HG03196 (cell line): ENCODE measurements around the gene PIAS4.
"Not testable (repeated sequence)": the region's sequence is repeated elsewhere in the genome, so short reads cannot be mapped to it uniquely, and the experiment has no call there.

Experiments
- ATAC-seq: cut with Tn5 transposase; IDR thresholded peaks from one replicate; pipeline ENCODE4 v1.9.1; 2021; ENCODE audit not compliant: unreplicated experiment

PIAS4 gene, protein sequence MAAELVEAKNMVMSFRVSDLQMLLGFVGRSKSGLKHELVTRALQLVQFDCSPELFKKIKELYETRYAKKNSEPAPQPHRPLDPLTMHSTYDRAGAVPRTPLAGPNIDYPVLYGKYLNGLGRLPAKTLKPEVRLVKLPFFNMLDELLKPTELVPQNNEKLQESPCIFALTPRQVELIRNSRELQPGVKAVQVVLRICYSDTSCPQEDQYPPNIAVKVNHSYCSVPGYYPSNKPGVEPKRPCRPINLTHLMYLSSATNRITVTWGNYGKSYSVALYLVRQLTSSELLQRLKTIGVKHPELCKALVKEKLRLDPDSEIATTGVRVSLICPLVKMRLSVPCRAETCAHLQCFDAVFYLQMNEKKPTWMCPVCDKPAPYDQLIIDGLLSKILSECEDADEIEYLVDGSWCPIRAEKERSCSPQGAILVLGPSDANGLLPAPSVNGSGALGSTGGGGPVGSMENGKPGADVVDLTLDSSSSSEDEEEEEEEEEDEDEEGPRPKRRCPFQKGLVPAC

GRCh38 chr19:4007021-4007835 lies at the start of gene PIAS4:
Gene PIAS4 (plus strand): TSS chr19:4007736. CDS start chr19:4007761, 25 bp downstream.
- peak; percentile 72 for ATAC-seq

GRCh38 chr19:3958836-3959765 lies 48.4 kb upstream of the PIAS4 start:
- no peak for ATAC-seq

GRCh38 chr19:3959766-3960131 lies 47.8 kb upstream of the PIAS4 start:
- no peak for ATAC-seq

GRCh38 chr19:3961007-3961406 lies 46.5 kb upstream of the PIAS4 start:
- ATAC-seq = no peak

- ATAC-seq = no peak
Measured at GRCh38 chr19:3963458-3964255, 43.9 kb upstream of the PIAS4 start.

GRCh38 chr19:3964256-3965194 lies 43.0 kb upstream of the PIAS4 start:
- ATAC-seq = no peak

DNA sequence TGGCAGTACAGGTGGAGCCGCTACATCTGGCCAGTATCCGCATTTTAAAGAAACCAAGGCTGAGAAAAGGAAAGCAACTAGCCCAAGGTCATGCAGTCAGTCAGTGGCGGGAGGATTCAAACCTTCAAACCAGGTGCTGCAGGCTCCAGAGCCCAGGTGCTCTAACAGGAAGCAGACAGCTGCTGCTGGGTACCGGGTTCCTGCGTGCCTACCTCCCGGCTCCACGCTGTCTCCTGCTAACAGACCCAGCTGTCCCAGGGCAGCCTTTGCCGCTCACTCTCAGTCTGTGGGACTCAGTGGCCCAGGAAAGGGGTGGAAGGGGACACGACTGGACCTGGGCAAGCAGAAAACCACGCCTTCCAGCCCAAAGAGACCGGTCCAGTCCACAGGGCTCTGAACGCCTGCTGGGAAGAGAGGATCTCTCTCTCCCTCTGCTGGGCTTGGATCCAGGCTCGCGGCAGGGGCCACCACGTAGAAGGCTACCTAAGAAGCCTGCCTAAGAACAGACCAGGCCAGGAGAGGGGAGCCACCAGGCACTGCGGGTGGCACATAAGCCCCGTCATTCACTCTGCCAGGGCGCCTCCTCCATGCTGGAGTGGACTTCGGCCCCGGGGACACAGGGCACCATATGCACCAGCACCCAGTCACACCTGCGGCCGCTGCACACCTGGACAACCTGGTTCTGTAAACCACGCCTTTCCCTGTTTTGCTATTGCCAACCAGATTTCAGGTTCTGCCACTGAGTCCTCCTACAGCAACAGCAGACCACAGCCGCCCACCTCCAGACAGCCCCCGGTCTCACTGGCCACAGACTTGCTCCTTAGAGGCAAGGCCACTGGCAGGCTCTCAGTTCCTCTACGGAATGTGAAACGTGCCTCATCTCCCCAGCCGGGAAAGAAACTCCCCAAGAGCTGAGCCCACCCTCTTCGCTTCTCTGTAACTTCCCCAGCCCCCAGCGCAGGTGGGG lies 41.2 kb upstream of the PIAS4 start:
- no peak for ATAC-seq

GRCh38 chr19:3967983-3968382 lies 39.6 kb upstream of the PIAS4 start:
- not testable (repeated sequence) for ATAC-seq

DNA sequence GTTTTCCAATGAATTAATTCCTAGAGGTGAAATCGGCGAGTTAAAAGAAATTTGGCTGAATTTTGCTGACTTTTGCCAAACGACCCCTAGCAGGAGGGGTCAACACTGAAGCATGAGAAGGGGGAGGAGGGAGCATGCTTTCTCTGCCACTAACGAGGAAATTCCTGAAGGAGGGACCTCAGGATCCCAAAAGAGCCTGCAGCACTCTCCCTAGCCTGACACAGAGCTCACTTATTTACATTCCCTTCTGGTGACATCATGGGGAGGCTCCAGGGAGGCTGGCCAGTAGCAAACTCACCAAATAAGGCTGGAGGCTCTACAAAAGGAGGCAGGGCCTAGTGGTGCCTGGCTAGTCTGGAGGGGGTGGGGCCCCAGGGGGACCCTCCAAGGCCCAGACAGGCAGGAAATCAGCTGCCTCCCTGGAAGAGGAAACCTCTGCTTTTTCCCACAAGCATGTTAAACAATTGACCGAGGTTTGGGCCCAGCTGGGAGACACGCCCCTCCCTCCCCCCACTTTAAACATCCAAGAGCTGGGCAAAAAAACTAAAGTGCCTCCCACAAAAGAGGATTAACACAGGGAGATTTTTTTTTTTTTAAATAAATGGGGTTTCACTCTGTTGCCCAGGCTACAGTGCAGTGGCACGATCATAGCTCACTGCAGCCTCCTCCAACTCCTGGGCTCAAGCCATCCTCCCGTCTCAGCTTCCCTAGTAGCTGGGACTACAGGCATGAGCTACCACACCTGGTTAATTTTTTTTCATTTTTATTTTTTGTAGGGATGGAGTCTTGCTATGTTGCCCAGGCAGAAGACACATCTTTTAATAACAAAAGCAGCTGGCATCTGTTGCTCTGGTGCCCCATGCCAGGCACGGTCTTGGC lies 38.7 kb upstream of the PIAS4 start:
- ATAC-seq = no peak

DNA sequence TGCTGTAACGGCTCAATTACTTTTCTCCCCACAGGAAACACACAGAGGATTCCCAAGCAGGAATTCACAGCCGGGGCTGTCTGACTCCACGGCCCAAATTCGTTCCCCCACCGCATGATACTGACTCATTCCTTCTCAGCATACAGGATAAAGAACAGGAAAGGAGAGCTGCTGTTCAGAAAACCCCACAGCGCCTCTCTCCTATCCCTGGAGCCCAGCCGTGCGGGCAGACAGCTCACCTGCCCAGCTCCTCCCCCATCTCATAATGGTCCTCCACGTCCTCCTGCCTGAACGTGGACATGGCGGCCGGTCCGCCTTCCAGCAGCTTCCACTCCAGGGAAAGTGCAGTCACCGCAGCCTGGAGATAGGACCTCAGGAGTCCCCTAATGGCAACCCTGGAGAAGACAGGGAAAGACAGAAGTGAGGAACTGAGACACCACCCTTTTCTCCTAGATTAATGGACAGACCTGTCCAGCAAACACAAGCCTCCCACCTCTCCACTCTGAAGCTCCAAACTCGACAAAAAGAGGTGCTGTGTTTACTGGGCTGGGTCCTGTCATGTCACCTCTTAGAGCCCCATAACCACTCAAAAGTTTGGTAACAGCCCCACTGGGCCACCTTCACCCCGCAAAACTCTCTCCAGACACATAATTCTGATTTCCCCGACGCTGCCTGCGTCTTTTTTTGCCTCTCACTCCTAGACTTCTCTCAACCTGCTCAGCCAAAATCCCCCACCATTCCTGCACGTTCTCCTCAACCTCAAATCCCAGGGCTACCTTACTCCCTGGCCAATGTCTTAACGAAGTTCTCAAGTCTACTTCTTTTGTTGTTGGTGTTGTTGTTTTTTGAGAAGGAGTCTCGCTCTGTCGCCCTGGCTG lies 37.9 kb upstream of the PIAS4 start:
- no peak for ATAC-seq

DNA sequence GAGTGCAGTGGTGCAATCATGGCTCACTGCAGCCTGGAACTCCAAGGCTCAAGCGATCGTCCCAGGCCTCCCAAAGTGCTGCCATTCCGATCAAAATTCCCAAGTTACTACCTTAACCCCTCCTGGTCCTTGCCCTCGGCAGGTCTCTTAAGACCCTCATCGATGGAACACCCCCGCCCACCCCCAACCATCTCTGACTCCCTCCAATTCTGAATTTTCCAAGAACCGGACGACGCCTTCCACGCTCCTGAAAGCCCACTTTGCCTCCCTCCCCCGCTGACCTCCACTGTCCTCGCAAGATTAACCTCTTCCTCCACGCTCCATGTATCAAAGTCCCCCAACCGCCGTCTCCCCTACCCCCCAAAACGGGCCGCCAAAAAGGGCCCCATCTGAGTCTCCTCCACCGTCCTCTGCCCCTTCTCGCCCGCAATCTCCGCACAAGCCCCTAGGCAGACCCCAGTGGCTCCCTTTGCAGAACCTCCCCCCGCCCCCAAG lies 37.2 kb upstream of the PIAS4 start:
- no peak for ATAC-seq

DNA sequence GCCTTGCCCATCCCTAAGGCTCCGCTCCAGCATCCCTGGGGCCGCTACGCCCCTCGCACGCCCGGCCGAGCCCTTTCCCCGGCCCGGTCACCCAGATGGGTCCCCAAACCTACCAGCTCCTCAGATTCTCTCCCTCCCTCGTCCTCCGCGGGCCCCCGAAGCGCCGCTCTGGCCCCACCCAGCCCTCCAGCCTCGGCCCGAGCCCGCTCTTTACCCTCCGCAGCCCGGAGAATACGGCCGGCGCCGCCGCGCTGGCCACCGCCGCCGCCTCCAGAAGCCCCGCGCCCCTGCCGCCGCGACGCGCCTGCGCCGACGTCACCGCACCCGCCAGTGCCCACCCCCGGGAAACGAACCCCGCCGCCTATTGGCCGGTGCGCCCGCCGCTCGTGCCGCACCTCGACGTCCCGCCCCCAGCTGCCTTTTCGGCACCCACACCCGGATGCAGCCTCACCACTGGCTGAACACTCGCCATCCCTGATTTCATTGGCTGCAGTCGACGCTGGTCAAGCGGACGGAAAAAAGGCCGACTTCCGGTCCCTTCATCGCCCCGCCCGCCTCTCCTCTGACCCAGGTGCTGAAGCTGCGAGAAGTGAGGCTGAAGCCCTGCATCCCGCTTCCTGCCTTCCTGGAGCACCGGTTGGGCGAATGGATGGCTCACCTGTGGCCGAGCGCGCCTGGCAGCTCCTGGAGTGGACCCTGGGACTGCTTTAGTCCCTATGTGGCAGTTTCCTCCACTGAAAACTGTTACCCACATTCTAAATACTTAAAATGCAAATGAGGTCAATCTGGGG lies 36.5 kb upstream of the PIAS4 start, which contains the start of gene DAPK3:
Gene DAPK3, minus strand, starts transcription at position 292 of the 791 bp plus-strand sequence. CDS start 1,364 bp downstream, outside the sequence.
- ATAC-seq = peak; percentile 80

DNA sequence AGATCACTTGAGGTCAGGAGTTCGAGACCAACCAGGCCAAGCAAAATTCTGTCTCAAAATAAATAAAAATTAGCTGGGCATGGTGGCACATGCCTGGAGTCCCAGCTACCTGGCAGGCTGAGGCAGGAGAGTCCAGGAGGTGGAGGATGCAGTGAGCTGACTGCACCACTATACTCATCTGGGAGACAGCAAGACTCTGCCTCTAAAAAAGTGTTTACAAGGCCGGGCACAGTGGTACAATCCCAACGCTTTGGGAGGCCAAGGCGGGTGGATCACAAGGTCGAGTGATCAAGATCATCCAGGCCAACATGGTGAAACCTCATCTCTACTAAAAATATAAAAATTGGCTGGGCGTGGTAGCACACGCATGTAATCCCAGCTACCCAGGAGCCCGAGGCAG lies 32.4 kb upstream of the PIAS4 start:
- no peak for ATAC-seq

- no peak for ATAC-seq
Measured at GRCh38 chr19:3975637-3976087, 31.9 kb upstream of the PIAS4 start.
